ENCODE measurements around the gene CKAP4.

CKAP4 gene

GRCh38 chr12:106274575-106275121 is 26.8 kb upstream of the CKAP4 start:
- no peak for DNase-seq

DNA sequence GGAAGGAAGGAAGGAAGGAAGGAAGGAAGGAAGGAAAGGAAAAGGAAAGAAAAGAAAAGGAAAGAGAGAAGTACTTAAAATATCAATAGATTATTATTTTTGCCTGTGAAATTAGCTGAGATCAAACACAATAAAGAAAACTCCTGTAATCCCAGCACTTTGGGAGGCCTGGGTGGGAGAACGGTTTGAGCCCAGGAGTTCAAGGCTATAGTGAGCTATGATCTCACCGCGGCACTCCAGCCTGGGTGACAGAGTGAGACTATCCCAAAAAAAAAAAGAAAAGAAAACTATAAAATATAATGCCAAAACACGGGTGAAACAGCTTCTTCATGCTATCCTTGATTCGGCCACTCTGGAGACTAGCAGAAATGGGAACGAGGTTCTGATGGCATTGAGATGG is 26.2 kb upstream of the CKAP4 start:
- no peak for DNase-seq

- DNase-seq = no peak
Observed at GRCh38 chr12:106273491-106273890, 25.7 kb upstream of the CKAP4 start.

DNA sequence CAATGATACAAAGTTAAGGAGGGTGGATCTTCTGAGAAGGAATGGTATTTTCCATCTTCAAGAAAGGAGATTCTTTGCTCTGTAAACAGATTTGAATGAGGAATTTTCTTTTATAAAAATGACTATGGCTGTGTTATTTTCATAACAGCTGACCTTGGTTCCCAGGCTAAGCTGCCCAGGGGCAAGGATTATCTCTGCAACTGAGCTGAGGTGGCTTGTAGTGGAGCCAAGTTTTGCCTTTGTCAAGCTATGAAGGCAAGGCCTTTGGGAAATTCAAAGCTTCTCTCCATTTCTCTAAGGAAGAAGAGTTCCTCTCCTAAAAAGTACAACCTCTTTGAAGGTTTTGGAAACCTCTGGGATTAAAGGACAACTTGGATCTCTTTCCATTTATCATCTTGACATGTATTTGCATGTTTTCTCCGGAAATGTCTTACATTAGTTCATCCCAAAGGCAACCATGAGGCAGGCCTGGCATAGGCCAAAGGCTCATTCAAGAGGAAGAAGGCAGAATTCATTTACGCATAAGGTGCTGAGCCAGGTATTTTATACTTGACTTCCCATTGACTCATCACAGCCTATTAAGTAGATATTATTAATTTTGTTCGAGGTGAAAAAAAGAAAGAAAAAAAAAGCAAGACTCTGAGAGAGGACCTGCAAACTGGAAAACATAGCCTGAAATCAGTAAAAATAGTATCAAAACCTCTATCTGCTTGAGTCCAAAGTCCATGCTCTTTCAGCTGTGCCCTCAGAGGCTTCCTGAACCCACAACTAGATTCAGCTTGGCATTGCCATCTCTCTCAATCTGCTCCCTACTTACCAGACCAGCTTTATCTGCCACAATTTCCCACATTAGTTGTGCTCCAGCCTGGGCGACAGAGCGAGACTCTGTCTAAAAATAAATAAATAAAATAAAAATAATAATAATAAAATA is 24.0 kb upstream of the CKAP4 start:
- no peak for DNase-seq

DNA sequence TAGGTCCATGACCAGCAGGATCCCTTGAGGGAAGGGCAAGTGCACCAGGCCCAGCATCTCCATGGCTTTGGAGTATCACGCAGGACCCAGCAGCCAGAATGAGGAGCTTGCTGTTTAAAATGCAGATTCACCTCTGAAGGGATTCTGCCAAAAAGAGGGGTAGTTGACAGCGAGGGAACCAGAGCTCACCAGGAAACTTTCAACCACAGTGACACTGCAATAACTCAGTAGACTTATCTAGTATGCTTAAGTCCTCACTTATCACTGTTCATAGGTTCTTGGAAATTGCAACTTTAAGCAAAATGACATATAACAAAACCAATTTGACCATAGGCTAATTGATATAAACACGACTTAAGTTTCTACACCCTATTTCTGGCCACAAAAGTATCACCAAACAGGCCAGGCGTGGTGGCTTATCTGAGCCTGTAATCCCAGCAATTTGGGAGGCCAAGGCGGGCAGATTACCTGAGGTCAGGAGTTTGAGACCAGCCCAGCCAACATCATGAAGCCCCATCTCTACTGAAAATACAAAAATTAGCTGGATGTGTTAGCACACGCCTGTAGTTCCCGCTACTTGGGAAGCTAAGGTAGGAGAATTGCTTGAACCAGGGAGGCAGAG is 21.4 kb upstream of the CKAP4 start:
- DNase-seq = no peak

DNA sequence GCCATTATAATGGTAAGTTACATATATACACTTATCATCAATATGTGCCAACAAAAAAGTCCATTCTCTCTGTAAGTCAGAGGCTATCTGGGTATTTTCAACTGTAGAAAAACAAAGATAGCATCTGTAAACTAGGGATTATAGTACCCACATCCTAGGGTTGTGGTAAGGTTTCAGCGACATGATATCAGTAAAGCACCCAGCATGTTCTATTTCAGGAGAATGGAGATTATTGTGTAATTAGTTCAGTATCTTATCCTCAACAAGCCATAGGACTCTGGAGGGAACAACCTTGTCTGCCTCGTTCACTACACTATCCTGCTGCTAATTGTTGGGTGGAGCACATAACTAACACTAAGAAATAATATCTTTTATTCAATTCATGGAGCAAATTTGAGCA is 19.7 kb upstream of the CKAP4 start:
- DNase-seq = peak; percentile 19

- no peak for DNase-seq
Observed at GRCh38 chr12:106265116-106265515, 17.3 kb upstream of the CKAP4 start.

- no peak for DNase-seq
Observed at GRCh38 chr12:106258935-106259334, 11.1 kb upstream of the CKAP4 start.

DNA sequence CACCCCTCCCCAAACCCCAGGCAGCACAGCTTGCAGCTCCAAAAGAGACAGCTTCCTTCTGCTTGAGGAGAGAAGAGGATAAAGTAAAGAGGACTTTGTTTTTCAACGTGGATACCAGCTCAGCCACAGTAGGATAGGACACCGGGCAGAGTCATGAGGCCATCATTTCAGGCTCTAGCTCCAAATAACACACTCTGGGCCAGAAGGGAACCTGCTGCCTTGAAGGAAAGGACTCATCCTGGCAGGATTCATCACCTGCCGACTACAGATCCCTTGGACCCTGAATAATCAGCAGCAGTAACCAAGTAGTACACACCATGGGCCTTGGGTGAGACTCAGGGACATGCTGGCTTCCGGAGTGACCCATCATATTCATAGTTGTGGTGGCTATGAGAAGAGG is 10.4 kb upstream of the CKAP4 start:
- no peak for DNase-seq

DNA sequence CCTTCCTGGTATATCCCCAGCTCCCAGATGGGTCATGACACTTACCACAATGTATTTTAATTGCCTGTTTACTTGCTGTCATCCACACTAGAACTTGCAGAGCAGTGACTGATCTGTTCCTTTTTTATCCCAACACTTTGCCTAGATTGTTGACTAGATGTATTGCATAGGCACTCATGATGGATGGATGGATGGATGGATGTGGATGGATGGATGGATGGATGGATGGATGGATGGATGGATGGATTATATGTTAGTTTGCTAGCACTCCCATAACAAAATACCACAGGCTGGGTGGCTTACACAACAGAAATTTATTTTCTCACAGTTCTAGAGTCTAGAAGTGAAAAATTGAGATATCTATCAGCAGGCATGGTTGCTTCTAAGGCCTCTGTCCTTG is 8.7 kb upstream of the CKAP4 start:
- no peak for DNase-seq

- DNase-seq = no peak
Observed at GRCh38 chr12:106255952-106256351, 8.1 kb upstream of the CKAP4 start.

GRCh38 chr12:106255493-106255892 is 7.7 kb upstream of the CKAP4 start:
- DNase-seq = no peak

- DNase-seq = no peak
Observed at GRCh38 chr12:106254724-106255123, 6.9 kb upstream of the CKAP4 start.

DNA sequence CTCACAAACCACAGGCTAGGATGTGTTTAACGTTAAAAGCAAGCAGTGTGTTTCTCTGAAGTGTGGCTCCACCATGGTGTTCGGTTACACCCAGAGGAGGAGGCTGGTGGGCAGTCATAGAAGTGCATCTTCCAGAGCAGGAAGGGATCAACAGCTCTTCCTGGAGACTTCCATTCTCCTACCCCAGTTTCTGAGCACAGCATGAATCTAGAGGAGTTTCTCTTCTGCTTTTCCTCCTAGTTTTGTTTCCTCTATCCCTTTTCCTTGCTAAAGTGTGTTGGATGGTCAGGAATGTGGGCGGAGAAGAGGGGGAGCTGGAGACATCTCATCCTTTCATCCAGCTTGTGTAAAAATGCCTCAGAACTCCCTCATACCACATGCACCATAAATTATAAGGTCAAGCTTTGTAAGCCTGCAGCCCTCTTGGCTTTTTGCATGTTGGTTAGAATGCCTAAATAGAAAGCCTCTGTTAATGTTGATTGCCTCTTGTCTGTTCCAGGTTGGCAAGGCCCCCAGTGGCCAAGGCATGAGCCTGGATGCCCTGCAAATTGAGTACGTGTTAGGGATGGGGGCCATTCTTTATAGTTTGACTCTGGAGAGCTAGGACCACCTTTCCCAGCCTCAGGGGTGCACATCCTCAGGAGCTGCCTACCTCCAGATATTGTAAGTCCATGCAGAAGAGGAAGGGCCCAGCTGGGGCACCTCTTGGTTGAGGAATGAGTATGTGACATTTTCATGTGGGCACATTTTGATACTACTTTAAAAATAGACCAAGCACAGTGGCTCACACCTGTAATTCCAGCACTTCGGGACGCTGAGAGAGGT is 4.0 kb upstream of the CKAP4 start:
- DNase-seq = no peak

- no peak for DNase-seq
Observed at GRCh38 chr12:106249411-106250135, 1.8 kb upstream of the CKAP4 start.

GRCh38 chr12:106248846-106249371 is 1.1 kb upstream of the CKAP4 start:
- peak; percentile 19 for DNase-seq

DNA sequence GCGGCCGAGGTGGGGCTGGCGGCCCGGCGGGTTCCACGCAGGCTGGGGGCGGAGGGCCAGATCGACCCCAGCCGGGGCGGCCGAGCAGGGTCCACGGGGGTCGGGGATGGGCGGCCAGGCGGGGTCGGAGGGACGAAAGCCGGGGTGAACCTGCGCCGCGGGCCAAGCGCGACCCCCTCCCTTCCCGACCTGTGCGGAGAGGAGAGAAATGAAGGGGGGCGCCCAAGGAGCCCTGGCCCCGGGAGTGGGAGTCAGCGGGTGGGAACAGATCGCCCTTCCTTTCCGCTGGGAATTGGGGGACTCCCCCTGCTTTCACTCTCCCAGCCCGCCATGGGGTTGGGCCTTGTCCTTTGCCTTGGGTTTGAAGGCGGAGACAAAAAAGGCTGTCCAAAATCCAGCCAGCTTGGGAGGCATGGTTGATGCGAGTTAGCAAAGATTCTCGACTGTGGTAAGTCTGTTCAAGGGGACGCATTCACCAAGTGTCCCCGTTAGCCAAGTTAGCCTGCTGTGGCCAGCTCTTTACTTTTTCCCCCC is 559 bp upstream of the CKAP4 start:
- no peak for DNase-seq

DNA sequence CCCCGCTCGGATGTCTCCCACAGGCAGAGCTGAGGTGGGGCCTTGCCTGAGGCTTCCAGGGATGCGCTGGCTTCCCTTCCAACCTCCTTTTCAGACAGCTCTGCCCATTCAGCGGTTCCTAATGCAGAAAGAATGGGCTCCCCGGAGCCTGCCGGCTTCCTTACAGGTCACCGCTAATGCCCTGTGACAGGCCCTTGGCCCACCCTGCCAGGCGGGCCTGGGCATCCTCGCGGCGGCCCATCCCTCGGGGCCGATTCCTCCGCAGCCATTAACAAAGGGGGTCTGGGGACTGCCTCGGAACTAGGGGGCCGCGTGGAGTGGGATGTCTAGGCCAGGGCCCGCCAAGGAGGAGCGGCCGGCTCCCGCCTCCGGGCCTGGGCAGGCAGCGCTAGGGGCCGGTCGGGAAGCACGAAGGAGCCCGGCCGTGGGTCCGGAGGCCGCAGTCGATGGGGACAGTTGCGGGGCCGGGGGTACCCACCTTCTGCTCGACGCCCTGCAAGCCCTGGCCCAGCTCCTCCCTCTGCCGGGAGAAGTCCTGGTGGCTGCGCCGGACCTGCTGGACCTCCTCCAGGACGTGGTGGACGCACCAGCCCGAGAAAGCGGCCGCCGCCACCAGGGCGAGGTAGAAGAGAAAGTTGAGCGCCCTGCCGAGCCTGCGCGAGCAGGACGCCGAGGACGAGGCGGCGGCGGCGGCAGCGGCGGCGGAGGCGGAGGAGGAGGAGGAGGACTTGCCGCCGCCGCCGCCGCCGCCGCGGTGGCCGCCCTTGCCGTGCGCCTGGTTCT is 738 bp downstream of the CKAP4 start:
- DNase-seq = peak; percentile 38

GRCh38 chr12:106245767-106246166 is 2.1 kb downstream of the CKAP4 start:
- no peak for DNase-seq

DNA sequence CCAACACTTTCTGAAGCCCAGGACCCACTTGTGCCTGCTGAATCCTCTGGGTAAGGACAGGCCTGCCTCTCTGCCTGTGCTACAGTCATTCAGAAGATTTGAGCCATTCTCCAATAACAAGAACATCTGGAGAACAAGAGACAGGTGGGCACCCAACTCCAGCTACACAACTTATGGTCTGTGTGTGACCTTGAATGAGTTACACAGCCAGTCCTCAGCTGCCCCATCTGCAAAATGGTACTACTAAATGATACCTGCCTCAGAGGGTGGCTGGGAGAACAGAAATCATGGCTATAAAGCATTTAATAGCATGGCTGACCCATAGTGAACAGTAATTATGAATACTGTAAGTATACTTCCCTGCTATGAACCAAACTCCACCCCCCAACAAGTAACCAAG is 4.2 kb downstream of the CKAP4 start:
- DNase-seq = no peak

DNA sequence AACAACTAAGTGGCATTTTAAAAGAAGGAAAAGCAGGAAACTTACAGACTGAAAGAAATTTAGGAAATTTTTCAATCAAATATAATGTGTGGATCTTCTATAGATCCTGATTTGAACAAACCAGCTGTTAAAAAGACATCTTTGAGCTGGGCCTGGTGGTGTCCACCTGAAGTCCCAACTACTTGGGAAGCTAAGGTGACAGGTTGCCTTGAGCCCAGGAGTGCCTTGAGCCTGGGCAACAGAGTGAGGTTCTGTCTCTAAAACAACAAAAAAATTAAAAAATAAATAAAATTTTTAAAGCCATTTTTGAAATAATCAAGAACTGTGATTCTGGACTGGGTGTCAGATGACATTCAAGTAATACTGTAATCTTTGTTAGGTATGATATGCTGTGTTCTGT is 7.0 kb downstream of the CKAP4 start:
- no peak for DNase-seq
